ENCODE data around the gene HLF. TPM values are rescaled to one million over a fixed set of nuclear protein-coding genes. Genes with fewer than 3 reads are reported as not detected.

HLF gene
- total and polyA plus RNA-seq, 2 of the 4 experiments (the other 2 are of a cell fraction) = 0.18 TPM; not detected in 1

GRCh38 chr17:55363033-55363432 is 98.3 kb downstream of the HLF start:
- ChIA-PET CTCF (no interaction called here), POLR2A (ENCODE audit: unreplicated experiment) (no interaction called here)
- H2AK5ac ChIP-seq (ENCODE audit: low read depth, low read length) = no peak overlapping the region
- DNase-seq (no peak), ATAC-seq (ENCODE audit: low read depth) (no peak)
- no TSS peak for BruUV-seq (replicated peaks)
- H2AK9ac ChIP-seq (replicated peaks; ENCODE audit: low read depth, low read length, poor library complexity) = no peak overlapping the region
- H3K23ac ChIP-seq (ENCODE audit: low read depth, low read length) = no peak overlapping the region
- no peak overlapping the region for H4K5ac ChIP-seq (ENCODE audit: low read depth, low read length)
- H3K27me3 ChIP-seq (ENCODE audit: control insufficient read depth, insufficient read depth, low read length) = peaks cover 2% of the 10 kb centered on the region
- H3K18ac ChIP-seq (ENCODE audit: low read depth, low read length) = no peak overlapping the region
- H3K9ac ChIP-seq (ENCODE audit: low read depth, low read length) = no peak overlapping the region
- H3K4me1 ChIP-seq (ENCODE audit: control insufficient read depth, insufficient read depth, low read length) = no peaks in the 10 kb centered on the region
- no peaks in the 10 kb centered on the region for H3K9me3 ChIP-seq (ENCODE audit: control insufficient read depth, insufficient read depth, low read length)
- no peak overlapping the region for H4K8ac ChIP-seq (ENCODE audit: low read depth in 2 of 2, low read length in 2 of 2)
- no peak overlapping the region for H3K27ac ChIP-seq (ENCODE audit: insufficient read depth, low read length)
- H3K4ac ChIP-seq (ENCODE audit: low read depth, low read length) = no peak overlapping the region
- H3K9me1 ChIP-seq (ENCODE audit: insufficient read depth, low read length) = no peaks in the 10 kb centered on the region
- no peak overlapping the region for H2BK5ac ChIP-seq (ENCODE audit: low read depth, low read length, poor library complexity, severe bottlenecking)
- H2AFZ ChIP-seq (replicated peaks; ENCODE audit: low read length, poor library complexity) = no peak overlapping the region
- H3K36me3 ChIP-seq (ENCODE audit: control insufficient read depth, insufficient read depth, low read length) = no peaks in the 10 kb centered on the region
- no peak overlapping the region for H4K91ac ChIP-seq (ENCODE audit: insufficient read depth, low read depth, low read length)
- H2BK120ac ChIP-seq (ENCODE audit: low read depth, low read length) = no peak overlapping the region
- WGBS, 2 experiments (ENCODE audit: extremely low coverage in 2 of 2, insufficient read length in 1 of 2) = no CpG with 5 or more reads among the region's 1 CpG
- no peak overlapping the region for H2BK20ac ChIP-seq (ENCODE audit: low read depth, low read length)
- dilution Hi-C loops (cut with HindIII; ENCODE audit: low sequenced_read_pairs, unreplicated experiment) (no loop called here), in situ Hi-C loops (cut with MboI; ENCODE audit: low sequenced_read_pairs) (no loop called here), intact Hi-C loops (cut with micrococcal nuclease) (no loop called here)
- no peak overlapping the region for H3K56ac ChIP-seq (ENCODE audit: extremely low read depth, insufficient read depth, low read length)
- no peak overlapping the region for H2BK15ac ChIP-seq (ENCODE audit: low read depth, low read length)
- no peak for TF ChIP-seq MAZ (IDR thresholded peaks at IDR 0.05; ENCODE audit: borderline replicate concordance, low read depth, low read length)
- no peak for TF ChIP-seq CHD1 (IDR thresholded peaks at IDR 0.05; ENCODE audit: low read depth, low read length)
- TF ChIP-seq, protein P1, sequence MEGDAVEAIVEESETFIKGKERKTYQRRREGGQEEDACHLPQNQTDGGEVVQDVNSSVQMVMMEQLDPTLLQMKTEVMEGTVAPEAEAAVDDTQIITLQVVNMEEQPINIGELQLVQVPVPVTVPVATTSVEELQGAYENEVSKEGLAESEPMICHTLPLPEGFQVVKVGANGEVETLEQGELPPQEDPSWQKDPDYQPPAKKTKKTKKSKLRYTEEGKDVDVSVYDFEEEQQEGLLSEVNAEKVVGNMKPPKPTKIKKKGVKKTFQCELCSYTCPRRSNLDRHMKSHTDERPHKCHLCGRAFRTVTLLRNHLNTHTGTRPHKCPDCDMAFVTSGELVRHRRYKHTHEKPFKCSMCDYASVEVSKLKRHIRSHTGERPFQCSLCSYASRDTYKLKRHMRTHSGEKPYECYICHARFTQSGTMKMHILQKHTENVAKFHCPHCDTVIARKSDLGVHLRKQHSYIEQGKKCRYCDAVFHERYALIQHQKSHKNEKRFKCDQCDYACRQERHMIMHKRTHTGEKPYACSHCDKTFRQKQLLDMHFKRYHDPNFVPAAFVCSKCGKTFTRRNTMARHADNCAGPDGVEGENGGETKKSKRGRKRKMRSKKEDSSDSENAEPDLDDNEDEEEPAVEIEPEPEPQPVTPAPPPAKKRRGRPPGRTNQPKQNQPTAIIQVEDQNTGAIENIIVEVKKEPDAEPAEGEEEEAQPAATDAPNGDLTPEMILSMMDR (conservative IDR thresholded peaks at IDR 0.05; ENCODE audit: low read depth, low read length) = no peak
- no peak for TF ChIP-seq NFE2L2 (IDR thresholded peaks at IDR 0.05; ENCODE audit: low read depth, low read length)
- TF ChIP-seq ELK1 (IDR thresholded peaks at IDR 0.05; ENCODE audit: borderline replicate concordance, low read depth, low read length) = no peak
- no peak for TF ChIP-seq BHLHE40 (IDR thresholded peaks at IDR 0.05; ENCODE audit: low read depth, low read length)
- TF ChIP-seq MXI1 (IDR thresholded peaks at IDR 0.05; ENCODE audit: borderline replicate concordance, low read depth, low read length) = no peak
- TF ChIP-seq RAD21 (IDR thresholded peaks at IDR 0.05; ENCODE audit: low read length) = no peak
- no peak for TF ChIP-seq RFX5 (IDR thresholded peaks at IDR 0.05; ENCODE audit: low read depth, low read length)
- TF ChIP-seq RCOR1 (IDR thresholded peaks at IDR 0.05; ENCODE audit: insufficient replicate concordance, low read length) = no peak
- no peak for TF ChIP-seq FOS (IDR thresholded peaks at IDR 0.05; ENCODE audit: low read depth, low read length)
- TF ChIP-seq MAFK (IDR thresholded peaks at IDR 0.05; ENCODE audit: low read depth, low read length) = no peak
- TF ChIP-seq POLR2A (IDR thresholded peaks at IDR 0.05; ENCODE audit: low read depth, low read length) = no peak
- TF ChIP-seq, protein P2, sequence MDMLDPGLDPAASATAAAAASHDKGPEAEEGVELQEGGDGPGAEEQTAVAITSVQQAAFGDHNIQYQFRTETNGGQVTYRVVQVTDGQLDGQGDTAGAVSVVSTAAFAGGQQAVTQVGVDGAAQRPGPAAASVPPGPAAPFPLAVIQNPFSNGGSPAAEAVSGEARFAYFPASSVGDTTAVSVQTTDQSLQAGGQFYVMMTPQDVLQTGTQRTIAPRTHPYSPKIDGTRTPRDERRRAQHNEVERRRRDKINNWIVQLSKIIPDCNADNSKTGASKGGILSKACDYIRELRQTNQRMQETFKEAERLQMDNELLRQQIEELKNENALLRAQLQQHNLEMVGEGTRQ (IDR thresholded peaks at IDR 0.05; ENCODE audit: low read depth, low read length) = no peak
- TF ChIP-seq SMC3 (IDR thresholded peaks at IDR 0.05; ENCODE audit: low read depth, low read length) = no peak
- TF ChIP-seq CEBPB (IDR thresholded peaks at IDR 0.05; ENCODE audit: low read depth, low read length) = no peak
- H4K20me1 ChIP-seq (ENCODE audit: insufficient read depth, low read length) = no peaks in the 10 kb centered on the region
- no peak overlapping the region for H3K4me3 ChIP-seq (ENCODE audit: insufficient read depth, low read depth, low read length)
- H3K79me1 ChIP-seq (ENCODE audit: low read depth in 1 of 2, low read length in 2 of 2) = no peaks in the 10 kb centered on the region
- no peak overlapping the region for H3K4me2 ChIP-seq (ENCODE audit: low read depth, low read length)
- H3K14ac ChIP-seq (replicated peaks; ENCODE audit: low read depth, low read length) = no peak overlapping the region

All from IMR-90 (cell line).